GM23338 (cell line): ENCODE data around the gene DPP9. TPM values are rescaled to one million over a fixed set of nuclear protein-coding genes. Genes with fewer than 3 reads are reported as not detected.

Experiments
- ATAC-seq: fragments of 200-7000 bp; cut with Tn5 transposase; 3 replicates; pipeline ENCODE4 v1.9.1; 2020
- DNase-seq: peaks from one replicate; pipeline ENCODE4 v3.0.0-alpha.2; 2015; ENCODE audit warnings: low spot score
- H2AFZ ChIP-seq: fragments of 200-600 bp; sonication (generic); 2 replicates; pipeline ENCODE4 v1.8.0; 2016; ENCODE audit warnings: antibody characterized with exemption, mild to moderate bottlenecking, moderate library complexity
- H3F3A ChIP-seq: fragments of 200-600 bp; sonication (generic); replicated peaks from 2 replicates; pipeline ENCODE4 v1.8.0; 2017; ENCODE audit warnings: antibody characterized with exemption, mixed run types, low read depth
- H3K27ac ChIP-seq: fragments of 200-600 bp; sonication (generic); 2 replicates; pipeline ENCODE4 v1.6.1; 2016; ENCODE audit warnings: low read depth
- H3K27me3 ChIP-seq: fragments of 200-600 bp; sonication (generic); 2 replicates; pipeline ENCODE4 v1.8.0; 2016; ENCODE audit warnings: mild to moderate bottlenecking, mixed run types, moderate library complexity; ENCODE audit not compliant: insufficient read depth
- H3K36me3 ChIP-seq: fragments of 200-600 bp; sonication (generic); 2 replicates; pipeline ENCODE4 v1.8.0; 2016; ENCODE audit warnings: mild to moderate bottlenecking; ENCODE audit not compliant: insufficient read depth
- H3K4me1 ChIP-seq: fragments of 200-600 bp; sonication (generic); 2 replicates; pipeline ENCODE4 v1.8.0; 2016; ENCODE audit warnings: mild to moderate bottlenecking, moderate library complexity; ENCODE audit not compliant: insufficient read depth
- H3K4me2 ChIP-seq: fragments of 200-600 bp; sonication (generic); 2 replicates; pipeline ENCODE4 v1.7.1; 2017; ENCODE audit warnings: mixed run types
- H3K4me3 ChIP-seq: fragments of 200-600 bp; sonication (generic); 2 replicates; pipeline ENCODE4 v1.6.1; 2016; ENCODE audit warnings: mixed run types
- H3K79me2 ChIP-seq: fragments of 200-600 bp; sonication (generic); replicated peaks from 2 replicates; pipeline ENCODE4 v1.8.0; 2017; ENCODE audit warnings: mild to moderate bottlenecking; ENCODE audit not compliant: insufficient read depth
- H3K9me2 ChIP-seq: fragments of 200-600 bp; sonication (generic); 2 replicates; pipeline ENCODE4 v1.8.0; 2017; ENCODE audit not compliant: insufficient read depth
- H4K20me1 ChIP-seq: fragments of 200-600 bp; sonication (generic); replicated peaks from 2 replicates; pipeline ENCODE4 v1.8.0; 2017; ENCODE audit warnings: mild to moderate bottlenecking; ENCODE audit not compliant: insufficient read depth
- H3K27ac Mint-ChIP-seq: 2 replicates; pipeline ENCODE4 v1.8.0; 2020; ENCODE audit warnings: inconsistent platforms, mild to moderate bottlenecking, moderate library complexity, mixed read lengths
- H3K27me3 Mint-ChIP-seq: 3 replicates; pipeline ENCODE4 v1.8.0; 2022; ENCODE audit warnings: low read depth, mild to moderate bottlenecking, moderate library complexity, mixed read lengths, inconsistent platforms; ENCODE audit not compliant: insufficient read depth, poor library complexity
- H3K36me3 Mint-ChIP-seq: 3 replicates; pipeline ENCODE4 v1.8.0; 2021; ENCODE audit warnings: low read depth, mild to moderate bottlenecking, inconsistent platforms, moderate library complexity, mixed read lengths
- H3K4me1 Mint-ChIP-seq: 3 replicates; pipeline ENCODE4 v1.8.0; 2020; ENCODE audit warnings: mild to moderate bottlenecking, inconsistent platforms, mixed read lengths
- H3K4me3 Mint-ChIP-seq: 3 replicates; pipeline ENCODE4 v1.8.0; 2021; ENCODE audit warnings: moderate library complexity, mild to moderate bottlenecking, inconsistent platforms, mixed read lengths
- H3K9me3 Mint-ChIP-seq: 3 replicates; pipeline ENCODE4 v1.8.0; 2020; ENCODE audit warnings: moderate library complexity, mild to moderate bottlenecking, inconsistent platforms, mixed read lengths
- CREB1 ChIP-seq: fragments of 250-450 bp; sonication (Bioruptor Pico); IDR thresholded peaks from 2 replicates; pipeline ENCODE4 v1.5.0; 2020; ENCODE audit warnings: low read depth, mild to moderate bottlenecking, moderate library complexity
- EZH2 ChIP-seq: fragments of 200-600 bp; sonication (generic); IDR thresholded peaks from one replicate; pipeline ENCODE4 v1.8.0; 2017; ENCODE audit warnings: antibody characterized with exemption, mild to moderate bottlenecking, low read depth; ENCODE audit not compliant: unreplicated experiment
- NANOG ChIP-seq: IDR thresholded peaks from 2 replicates; pipeline ENCODE4 v1.6.1; 2016; ENCODE audit warnings: antibody characterized with exemption, borderline replicate concordance
- POLR2AphosphoS5 ChIP-seq: IDR thresholded peaks from 2 replicates; pipeline ENCODE4 v1.6.1; 2016; ENCODE audit warnings: antibody characterized with exemption, low read depth
- STAT1 ChIP-seq: IDR thresholded peaks from one replicate; pipeline ENCODE4 v1.6.1; 2016; ENCODE audit warnings: antibody characterized with exemption; ENCODE audit not compliant: unreplicated experiment
- ZNF114 ChIP-seq: fragments of 250-450 bp; sonication (Bioruptor Pico); IDR thresholded peaks from 2 replicates; pipeline ENCODE4 v1.5.0; 2020; ENCODE audit warnings: mild to moderate bottlenecking, moderate library complexity
- ZNF331 ChIP-seq: fragments of 250-450 bp; sonication (Bioruptor Pico); IDR thresholded peaks from 2 replicates; pipeline ENCODE4 v1.5.0; 2020; ENCODE audit warnings: low read depth, mild to moderate bottlenecking, moderate library complexity
- polyA plus RNA-seq: library from polyadenylated mRNA; unstranded; fragments of >200 nt; fragmentation: Nextera tagmentation; extraction: Ambion mirVana; gene quantifications from 2 replicates; pipeline ENCODE4 v1.2.1, GENCODE V29; 2016
- total RNA-seq: library from RNA; depleted of rRNA; stranded (reverse); fragments of >200 nt; shearing (Covaris generic); gene quantifications from 2 replicates; pipeline ENCODE4 v1.2.3, GENCODE V29; 2014
- TF ChIP-seq, protein P1 (sequence below): fragments of 250-450 bp; sonication (Bioruptor Pico); IDR thresholded peaks from 2 replicates; pipeline ENCODE4 v1.5.0; 2020; ENCODE audit warnings: mild to moderate bottlenecking, moderate library complexity
- TF ChIP-seq, protein P2 (sequence below), 2 experiments: fragments of 200-600 bp in 1 of 2; sonication (generic) in 1 of 2; conservative IDR thresholded peaks; 2 replicates each; pipeline versions ENCODE4 v1.5.1 to v1.6.1; 2016 to 2017; ENCODE audit warnings: antibody characterized with exemption in 2 of 2, low read depth in 2 of 2, mild to moderate bottlenecking in 2 of 2, moderate library complexity in 1 of 2

Gene DPP9
- total and polyA plus RNA-seq, 2 experiments from 2014 or later = 19.5 to 49.2 TPM

DNA sequence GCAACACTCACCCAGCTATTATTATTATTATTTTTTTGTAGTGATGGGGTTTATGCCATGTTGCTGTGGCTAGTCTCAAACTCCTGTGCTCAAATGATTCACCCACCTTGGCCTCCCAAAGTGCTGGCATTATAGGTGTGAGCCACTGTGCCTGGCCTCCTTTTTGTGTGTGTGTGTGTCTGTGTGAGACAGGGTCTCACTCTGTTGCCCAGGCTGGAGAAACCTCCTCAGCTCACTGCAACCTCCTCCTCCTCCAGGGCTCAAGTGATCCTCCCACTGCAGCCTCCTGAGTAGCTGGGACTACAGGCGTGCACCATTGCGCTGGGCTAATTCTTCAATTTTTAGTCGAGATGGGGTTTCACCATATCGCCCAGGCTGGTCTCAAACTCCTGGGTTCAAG is 49.9 kb downstream of the DPP9 start:
- no peak for ATAC-seq
- Mint-ChIP-seq H3K36me3 (peaks cover 5% of the 10 kb centered on the region; the same call in 2 of the 3 replicates), H3K27ac (no peak overlapping the region), H3K9me3 (peaks cover under 1% of the 10 kb centered on the region; the same call in 1 of the 3 replicates), H3K27me3 (peaks cover 22% of the 10 kb centered on the region), H3K4me1 (peaks cover 14% of the 10 kb centered on the region), H3K4me3 (no peak overlapping the region)
- Histone ChIP-seq H3K4me1 (0 out of 2 replicates have a peak, but pooled peaks cover 9% of the 10 kb centered on the region), H3K4me2 (no peak overlapping the region), H3K27me3 (no peaks in the 10 kb centered on the region), H3K9me2 (no peaks in the 10 kb centered on the region), H4K20me1 (peaks cover 2% of the 10 kb centered on the region; the same call in 1 of the 2 replicates), H3K79me2 (peaks cover 10% of the 10 kb centered on the region), H3K27ac (no peak overlapping the region), H3F3A (peaks cover 27% of the 10 kb centered on the region; the same call in 1 of the 2 replicates), H3K36me3 (no peaks in the 10 kb centered on the region), H2AFZ (no peak overlapping the region), H3K4me3 (no peak overlapping the region)
- no peak for DNase-seq
- TF ChIP-seq STAT1 (no peak), POLR2AphosphoS5 (no peak), EZH2 (no peak), ZNF331 (CRISPR knock-in tag) (no peak), CREB1 (CRISPR knock-in tag) (no peak), ZNF114 (CRISPR knock-in tag) (no peak), NANOG (no peak)
- TF ChIP-seq, protein P1, sequence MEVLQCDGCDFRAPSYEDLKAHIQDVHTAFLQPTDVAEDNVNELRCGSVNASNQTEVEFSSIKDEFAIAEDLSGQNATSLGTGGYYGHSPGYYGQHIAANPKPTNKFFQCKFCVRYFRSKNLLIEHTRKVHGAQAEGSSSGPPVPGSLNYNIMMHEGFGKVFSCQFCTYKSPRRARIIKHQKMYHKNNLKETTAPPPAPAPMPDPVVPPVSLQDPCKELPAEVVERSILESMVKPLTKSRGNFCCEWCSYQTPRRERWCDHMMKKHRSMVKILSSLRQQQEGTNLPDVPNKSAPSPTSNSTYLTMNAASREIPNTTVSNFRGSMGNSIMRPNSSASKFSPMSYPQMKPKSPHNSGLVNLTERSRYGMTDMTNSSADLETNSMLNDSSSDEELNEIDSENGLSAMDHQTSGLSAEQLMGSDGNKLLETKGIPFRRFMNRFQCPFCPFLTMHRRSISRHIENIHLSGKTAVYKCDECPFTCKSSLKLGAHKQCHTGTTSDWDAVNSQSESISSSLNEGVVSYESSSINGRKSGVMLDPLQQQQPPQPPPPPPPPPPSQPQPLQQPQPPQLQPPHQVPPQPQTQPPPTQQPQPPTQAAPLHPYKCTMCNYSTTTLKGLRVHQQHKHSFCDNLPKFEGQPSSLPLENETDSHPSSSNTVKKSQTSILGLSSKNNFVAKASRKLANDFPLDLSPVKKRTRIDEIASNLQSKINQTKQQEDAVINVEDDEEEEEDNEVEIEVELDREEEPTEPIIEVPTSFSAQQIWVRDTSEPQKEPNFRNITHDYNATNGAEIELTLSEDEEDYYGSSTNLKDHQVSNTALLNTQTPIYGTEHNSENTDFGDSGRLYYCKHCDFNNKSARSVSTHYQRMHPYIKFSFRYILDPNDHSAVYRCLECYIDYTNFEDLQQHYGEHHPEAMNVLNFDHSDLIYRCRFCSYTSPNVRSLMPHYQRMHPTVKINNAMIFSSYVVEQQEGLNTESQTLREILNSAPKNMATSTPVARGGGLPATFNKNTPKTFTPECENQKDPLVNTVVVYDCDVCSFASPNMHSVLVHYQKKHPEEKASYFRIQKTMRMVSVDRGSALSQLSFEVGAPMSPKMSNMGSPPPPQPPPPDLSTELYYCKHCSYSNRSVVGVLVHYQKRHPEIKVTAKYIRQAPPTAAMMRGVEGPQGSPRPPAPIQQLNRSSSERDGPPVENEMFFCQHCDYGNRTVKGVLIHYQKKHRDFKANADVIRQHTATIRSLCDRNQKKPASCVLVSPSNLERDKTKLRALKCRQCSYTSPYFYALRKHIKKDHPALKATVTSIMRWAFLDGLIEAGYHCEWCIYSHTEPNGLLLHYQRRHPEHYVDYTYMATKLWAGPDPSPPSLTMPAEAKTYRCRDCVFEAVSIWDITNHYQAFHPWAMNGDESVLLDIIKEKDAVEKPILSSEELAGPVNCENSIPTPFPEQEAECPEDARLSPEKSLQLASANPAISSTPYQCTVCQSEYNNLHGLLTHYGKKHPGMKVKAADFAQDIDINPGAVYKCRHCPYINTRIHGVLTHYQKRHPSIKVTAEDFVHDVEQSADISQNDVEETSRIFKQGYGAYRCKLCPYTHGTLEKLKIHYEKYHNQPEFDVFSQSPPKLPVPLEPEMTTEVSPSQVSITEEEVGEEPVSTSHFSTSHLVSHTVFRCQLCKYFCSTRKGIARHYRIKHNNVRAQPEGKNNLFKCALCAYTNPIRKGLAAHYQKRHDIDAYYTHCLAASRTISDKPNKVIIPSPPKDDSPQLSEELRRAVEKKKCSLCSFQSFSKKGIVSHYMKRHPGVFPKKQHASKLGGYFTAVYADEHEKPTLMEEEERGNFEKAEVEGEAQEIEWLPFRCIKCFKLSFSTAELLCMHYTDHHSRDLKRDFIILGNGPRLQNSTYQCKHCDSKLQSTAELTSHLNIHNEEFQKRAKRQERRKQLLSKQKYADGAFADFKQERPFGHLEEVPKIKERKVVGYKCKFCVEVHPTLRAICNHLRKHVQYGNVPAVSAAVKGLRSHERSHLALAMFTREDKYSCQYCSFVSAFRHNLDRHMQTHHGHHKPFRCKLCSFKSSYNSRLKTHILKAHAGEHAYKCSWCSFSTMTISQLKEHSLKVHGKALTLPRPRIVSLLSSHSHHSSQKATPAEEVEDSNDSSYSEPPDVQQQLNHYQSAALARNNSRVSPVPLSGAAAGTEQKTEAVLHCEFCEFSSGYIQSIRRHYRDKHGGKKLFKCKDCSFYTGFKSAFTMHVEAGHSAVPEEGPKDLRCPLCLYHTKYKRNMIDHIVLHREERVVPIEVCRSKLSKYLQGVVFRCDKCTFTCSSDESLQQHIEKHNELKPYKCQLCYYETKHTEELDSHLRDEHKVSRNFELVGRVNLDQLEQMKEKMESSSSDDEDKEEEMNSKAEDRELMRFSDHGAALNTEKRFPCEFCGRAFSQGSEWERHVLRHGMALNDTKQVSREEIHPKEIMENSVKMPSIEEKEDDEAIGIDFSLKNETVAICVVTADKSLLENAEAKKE (CRISPR knock-in tag) = no peak
- TF ChIP-seq, protein P2, sequence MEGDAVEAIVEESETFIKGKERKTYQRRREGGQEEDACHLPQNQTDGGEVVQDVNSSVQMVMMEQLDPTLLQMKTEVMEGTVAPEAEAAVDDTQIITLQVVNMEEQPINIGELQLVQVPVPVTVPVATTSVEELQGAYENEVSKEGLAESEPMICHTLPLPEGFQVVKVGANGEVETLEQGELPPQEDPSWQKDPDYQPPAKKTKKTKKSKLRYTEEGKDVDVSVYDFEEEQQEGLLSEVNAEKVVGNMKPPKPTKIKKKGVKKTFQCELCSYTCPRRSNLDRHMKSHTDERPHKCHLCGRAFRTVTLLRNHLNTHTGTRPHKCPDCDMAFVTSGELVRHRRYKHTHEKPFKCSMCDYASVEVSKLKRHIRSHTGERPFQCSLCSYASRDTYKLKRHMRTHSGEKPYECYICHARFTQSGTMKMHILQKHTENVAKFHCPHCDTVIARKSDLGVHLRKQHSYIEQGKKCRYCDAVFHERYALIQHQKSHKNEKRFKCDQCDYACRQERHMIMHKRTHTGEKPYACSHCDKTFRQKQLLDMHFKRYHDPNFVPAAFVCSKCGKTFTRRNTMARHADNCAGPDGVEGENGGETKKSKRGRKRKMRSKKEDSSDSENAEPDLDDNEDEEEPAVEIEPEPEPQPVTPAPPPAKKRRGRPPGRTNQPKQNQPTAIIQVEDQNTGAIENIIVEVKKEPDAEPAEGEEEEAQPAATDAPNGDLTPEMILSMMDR (conservative IDR thresholded peaks at IDR 0.05; ENCODE audit: low read depth in 2 of 2) = no peak
